Measurements from ENCODE around the gene SLC39A11. TPM values are rescaled to one million over a fixed set of nuclear protein-coding genes. Genes with fewer than 3 reads are reported as not detected.

The SLC39A11 gene
- total RNA-seq, 4 donors from 2014 or later, result 55.1 to 123 (median 97.0) TPM

DNA sequence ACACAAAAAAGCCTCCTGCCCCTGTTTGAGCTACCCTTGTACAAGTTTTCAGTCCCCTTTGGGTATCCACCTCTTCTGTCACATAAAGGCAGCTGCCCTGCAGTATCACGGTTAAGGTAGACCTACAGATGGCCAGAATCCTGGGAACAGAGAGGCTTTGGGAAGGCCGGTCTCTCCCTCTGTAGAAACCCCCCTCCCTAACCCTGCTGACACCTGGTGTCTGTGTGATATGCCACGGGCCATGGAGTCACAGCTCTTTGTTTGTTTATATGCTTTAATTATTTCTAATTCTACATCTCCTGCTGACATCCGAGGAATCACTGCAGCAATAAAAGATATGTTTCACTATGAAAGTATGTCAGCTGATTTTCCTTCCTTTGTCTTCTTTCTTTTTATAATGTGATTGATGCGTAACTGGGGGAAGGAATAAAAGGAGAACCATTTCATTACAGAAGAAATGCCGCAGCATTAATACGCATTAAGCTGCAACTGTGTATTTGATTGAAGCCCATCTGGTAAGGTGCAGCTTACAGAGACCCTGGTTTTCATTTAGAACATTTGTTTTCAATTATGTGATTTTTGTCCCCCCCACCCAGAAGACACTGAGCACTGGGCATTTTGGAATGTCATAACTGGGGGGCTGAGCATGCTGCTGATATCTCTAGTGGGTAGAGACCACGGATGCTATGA, 142.1 kb downstream of the SLC39A11 start:
- no peak for DNase-seq
- intact Hi-C loops (cut with DNase I), result no loop called here
- H3K4me1 ChIP-seq, result no peaks in the 10 kb centered on the region
- no peaks in the 10 kb centered on the region for H3K9me3 ChIP-seq
- H3K27me3 ChIP-seq, result no peaks in the 10 kb centered on the region
- 90 to 91% methylated on average over 8 of the region's 8 CpGs for WGBS, 2 donors
- H3K36me3 ChIP-seq, result no peaks in the 10 kb centered on the region
- TF ChIP-seq, protein P1, sequence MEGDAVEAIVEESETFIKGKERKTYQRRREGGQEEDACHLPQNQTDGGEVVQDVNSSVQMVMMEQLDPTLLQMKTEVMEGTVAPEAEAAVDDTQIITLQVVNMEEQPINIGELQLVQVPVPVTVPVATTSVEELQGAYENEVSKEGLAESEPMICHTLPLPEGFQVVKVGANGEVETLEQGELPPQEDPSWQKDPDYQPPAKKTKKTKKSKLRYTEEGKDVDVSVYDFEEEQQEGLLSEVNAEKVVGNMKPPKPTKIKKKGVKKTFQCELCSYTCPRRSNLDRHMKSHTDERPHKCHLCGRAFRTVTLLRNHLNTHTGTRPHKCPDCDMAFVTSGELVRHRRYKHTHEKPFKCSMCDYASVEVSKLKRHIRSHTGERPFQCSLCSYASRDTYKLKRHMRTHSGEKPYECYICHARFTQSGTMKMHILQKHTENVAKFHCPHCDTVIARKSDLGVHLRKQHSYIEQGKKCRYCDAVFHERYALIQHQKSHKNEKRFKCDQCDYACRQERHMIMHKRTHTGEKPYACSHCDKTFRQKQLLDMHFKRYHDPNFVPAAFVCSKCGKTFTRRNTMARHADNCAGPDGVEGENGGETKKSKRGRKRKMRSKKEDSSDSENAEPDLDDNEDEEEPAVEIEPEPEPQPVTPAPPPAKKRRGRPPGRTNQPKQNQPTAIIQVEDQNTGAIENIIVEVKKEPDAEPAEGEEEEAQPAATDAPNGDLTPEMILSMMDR (IDR thresholded peaks at IDR 0.05), result no peak
- no peak for TF ChIP-seq POLR2A (IDR thresholded peaks at IDR 0.05)
- no peak overlapping the region for H3K4me3 ChIP-seq (replicated peaks in 1 of 3)
- no peak overlapping the region for H3K27ac ChIP-seq

DNA sequence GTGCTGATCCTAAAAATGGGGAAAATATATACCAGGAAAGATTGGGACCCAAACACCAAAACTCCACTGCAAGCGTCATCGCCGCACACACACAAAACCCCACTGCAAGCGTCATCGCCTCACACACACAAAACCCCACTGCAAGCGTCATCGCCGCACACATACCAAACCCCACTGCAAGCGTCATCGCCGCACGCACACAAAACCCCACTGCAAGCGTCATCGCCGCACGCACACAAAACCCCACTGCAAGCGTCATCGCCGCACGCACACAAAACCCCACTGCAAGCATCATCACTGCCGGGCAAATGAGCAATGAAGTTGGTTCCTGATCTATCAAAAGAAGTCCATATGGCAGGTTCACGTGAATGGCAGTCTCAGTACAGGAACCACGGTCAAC, 144.4 kb downstream of the SLC39A11 start:
- DNase-seq, result no peak
- WGBS, 2 donors, result 95 to 97% methylated on average over 23 of the region's 23 CpGs
- Histone ChIP-seq H3K27ac (no peak overlapping the region), H3K36me3 (no peaks in the 10 kb centered on the region), H3K9me3 (no peaks in the 10 kb centered on the region), H3K27me3 (no peaks in the 10 kb centered on the region), H3K4me1 (no peaks in the 10 kb centered on the region), H3K4me3 (replicated peaks in 1 of 3) (no peak overlapping the region)
- TF ChIP-seq, protein P1 (IDR thresholded peaks at IDR 0.05), result no peak
- TF ChIP-seq POLR2A (IDR thresholded peaks at IDR 0.05), result no peak
- intact Hi-C loops (cut with DNase I), result no loop called here

GRCh38 chr17:72947475-72947874, 145.0 kb downstream of the SLC39A11 start:
- TF ChIP-seq POLR2A (IDR thresholded peaks at IDR 0.05), result no peak
- TF ChIP-seq, protein P1 (IDR thresholded peaks at IDR 0.05), result no peak
- Histone ChIP-seq H3K27ac (no peak overlapping the region), H3K4me3 (replicated peaks in 1 of 3) (no peak overlapping the region), H3K27me3 (no peaks in the 10 kb centered on the region), H3K9me3 (no peaks in the 10 kb centered on the region), H3K4me1 (no peaks in the 10 kb centered on the region), H3K36me3 (no peaks in the 10 kb centered on the region)
- DNase-seq, result no peak
- intact Hi-C loops (cut with DNase I), result no loop called here
- WGBS, 2 donors, result 96% methylated on average over 10 of the region's 10 CpGs

- no peaks in the 10 kb centered on the region for H3K9me3 ChIP-seq
- no peaks in the 10 kb centered on the region for H3K4me1 ChIP-seq
- H3K36me3 ChIP-seq, result no peaks in the 10 kb centered on the region
- 64 to 65% methylated on average over 5 of the region's 5 CpGs for WGBS, 2 donors
- no peak for DNase-seq
- TF ChIP-seq POLR2A (IDR thresholded peaks at IDR 0.05), result no peak
- TF ChIP-seq, protein P1 (IDR thresholded peaks at IDR 0.05), result no peak
- no peak overlapping the region for H3K27ac ChIP-seq
- H3K4me3 ChIP-seq (replicated peaks in 1 of 3), result no peak overlapping the region
- intact Hi-C loops (cut with DNase I), result no loop called here
- no peaks in the 10 kb centered on the region for H3K27me3 ChIP-seq
Measured at GRCh38 chr17:72946696-72947095, 145.8 kb downstream of the SLC39A11 start.

GRCh38 chr17:72946156-72946555, 146.3 kb downstream of the SLC39A11 start:
- TF ChIP-seq POLR2A (IDR thresholded peaks at IDR 0.05), result no peak
- TF ChIP-seq, protein P1 (IDR thresholded peaks at IDR 0.05), result no peak
- H3K36me3 ChIP-seq, result no peaks in the 10 kb centered on the region
- 92% methylated on average over 3 of the region's 3 CpGs for WGBS, 2 donors
- no peaks in the 10 kb centered on the region for H3K27me3 ChIP-seq
- intact Hi-C loops (cut with DNase I), result no loop called here
- no peak overlapping the region for H3K27ac ChIP-seq
- no peak for DNase-seq
- no peak overlapping the region for H3K4me3 ChIP-seq (replicated peaks in 1 of 3)
- no peaks in the 10 kb centered on the region for H3K9me3 ChIP-seq
- H3K4me1 ChIP-seq, result no peaks in the 10 kb centered on the region

Measured in thyroid gland (tissue), 4 donors.